Right lobe of liver (tissue), 4 donors: ENCODE results near the gene PRKCZ.

Experiments
- CTCF ChIP-seq, 4 donors: fragments of 200-600 bp in 3 of 4; fragments of 450-650 bp in 1 of 4; IDR thresholded peaks; one replicate each; pipeline versions ENCODE4 v1.5.1 to v1.8.0; 2016 to 2022; ENCODE audit warnings: antibody characterized with exemption in 4 of 4, mild to moderate bottlenecking in 2 of 4
- POLR2A ChIP-seq: fragments of 450-650 bp; IDR thresholded peaks from one replicate; pipeline ENCODE4 v1.6.1; 2017; ENCODE audit warnings: antibody characterized with exemption, mild to moderate bottlenecking
- donor health status: DM: no; HTN: no; CAD: no.
- donor health status: DM: no; HTN: no; CAD: no.
- donor health status: DM: no; HTN: yes; CAD: no.

GRCh38 chr1:2104621-2105427 is 54.6 kb downstream of the PRKCZ start:
- TF ChIP-seq CTCF (IDR thresholded peaks at IDR 0.05) (no peak), POLR2A (no peak)
